Stimulated activated CD8-positive, alpha-beta memory T cell treated with anti-CD3 and anti-CD28 coated beads, Interleukin-15, amount 100 ng/mL, for 1 hour (primary cell): ENCODE results near the gene PTPN1.

Source experiments
- DNase-seq: peaks from one replicate; pipeline ENCODE4 v3.0.0-alpha.2; 2020; ENCODE audit warnings: low read depth

PTPN1 gene

DNA sequence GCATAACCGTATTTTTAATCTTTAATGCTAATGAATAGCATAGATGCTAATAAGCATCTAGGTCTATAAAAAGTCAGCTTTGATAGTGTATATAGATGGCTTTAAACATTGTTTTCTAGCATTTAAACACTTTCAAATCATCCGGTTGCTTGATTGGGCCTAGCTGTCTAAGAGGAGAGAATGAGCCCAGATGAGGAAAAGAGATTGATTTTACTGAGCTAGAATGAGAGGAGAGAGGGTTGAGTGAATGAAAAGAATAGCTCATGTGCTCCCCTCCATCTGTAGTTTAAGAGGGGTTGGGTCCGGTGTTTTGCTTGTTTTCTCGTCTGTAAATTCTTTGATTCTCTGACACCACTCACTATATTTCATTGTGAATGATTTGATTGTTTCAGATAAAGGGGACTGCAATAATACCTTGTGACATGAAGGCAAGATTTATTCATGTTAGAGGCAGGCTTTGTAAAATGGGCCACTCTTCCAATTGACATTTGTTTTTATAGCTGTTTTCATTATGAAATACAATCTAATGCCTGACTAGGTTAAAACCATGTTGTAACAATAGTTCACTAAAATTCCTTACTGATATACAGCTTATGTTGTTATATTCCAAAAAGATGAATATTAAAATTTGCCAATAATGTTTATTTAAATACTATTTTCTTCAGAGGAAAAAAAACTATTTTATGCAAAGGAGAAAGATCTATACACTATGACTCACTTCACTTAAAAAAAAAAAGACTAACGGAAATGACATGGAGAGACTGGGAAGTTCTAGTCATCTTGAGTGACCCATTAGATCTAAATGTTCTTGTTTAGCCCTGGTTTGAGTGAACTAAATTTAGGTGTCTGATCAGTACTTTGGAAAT is 3.2 kb downstream of the PTPN1 start:
- DNase-seq, result no peak

DNA sequence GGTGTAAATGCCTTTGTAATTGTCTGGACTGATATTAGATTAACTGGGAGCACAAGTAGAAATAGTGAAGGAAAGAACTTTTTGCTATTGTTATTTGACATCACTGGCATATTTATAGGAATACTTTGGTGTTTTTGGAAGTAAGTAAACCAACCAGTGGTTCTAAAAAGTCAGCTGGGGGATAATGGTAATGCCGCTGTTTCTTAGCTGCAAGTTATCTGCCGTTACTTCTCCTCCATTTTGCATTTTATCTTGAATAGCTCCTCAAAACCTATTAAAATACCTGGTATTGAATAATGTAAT is 3.8 kb downstream of the PTPN1 start:
- no peak for DNase-seq

DNA sequence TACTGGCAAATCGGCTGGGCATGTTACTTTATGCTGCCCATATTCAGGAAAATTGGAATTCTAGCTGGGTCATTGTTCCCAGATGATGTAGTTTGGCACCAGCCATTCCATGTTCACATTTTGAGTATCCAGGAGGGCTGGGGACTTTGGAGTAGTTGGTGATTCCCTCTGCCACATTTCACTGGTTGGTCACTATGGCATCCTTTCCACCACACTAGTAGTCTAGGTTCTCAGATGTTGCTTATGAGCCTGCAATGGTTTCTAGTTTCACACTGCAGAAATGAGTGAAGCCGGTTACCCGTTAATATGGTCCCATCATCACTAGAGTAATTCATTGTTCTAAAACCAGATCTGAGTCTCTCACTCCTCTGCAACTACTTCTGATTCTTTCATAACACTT is 4.6 kb downstream of the PTPN1 start:
- no peak for DNase-seq

DNA sequence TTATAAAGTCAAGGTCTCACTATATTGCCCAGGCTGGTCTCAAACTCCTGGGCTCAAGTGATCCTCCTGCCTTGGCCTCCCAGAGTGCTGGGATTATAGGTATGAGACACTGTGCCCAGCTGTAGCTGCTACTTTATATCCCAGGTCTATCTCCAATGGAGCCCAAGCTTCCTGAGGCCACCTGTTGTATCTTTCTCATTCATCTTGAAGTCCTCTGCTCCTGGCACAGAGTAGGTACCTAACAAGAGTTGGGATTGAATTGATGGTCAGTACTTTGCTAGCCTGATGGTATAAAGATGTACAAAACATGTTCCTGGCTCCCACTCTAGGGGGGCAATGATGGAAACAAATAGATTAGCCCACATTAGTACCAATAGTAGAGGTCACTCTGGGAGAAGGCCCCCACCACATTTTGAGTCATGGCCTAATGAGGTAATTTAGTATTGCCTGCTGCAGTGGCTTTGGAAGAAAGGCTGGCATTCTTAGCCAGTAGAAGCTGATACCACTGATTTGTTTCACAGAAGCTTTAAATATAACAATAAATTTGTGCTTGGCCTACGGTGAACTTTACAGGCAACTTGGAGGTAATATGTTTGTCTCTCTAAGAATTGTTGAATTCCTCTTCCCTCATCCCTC is 5.4 kb downstream of the PTPN1 start:
- DNase-seq, result no peak

DNA sequence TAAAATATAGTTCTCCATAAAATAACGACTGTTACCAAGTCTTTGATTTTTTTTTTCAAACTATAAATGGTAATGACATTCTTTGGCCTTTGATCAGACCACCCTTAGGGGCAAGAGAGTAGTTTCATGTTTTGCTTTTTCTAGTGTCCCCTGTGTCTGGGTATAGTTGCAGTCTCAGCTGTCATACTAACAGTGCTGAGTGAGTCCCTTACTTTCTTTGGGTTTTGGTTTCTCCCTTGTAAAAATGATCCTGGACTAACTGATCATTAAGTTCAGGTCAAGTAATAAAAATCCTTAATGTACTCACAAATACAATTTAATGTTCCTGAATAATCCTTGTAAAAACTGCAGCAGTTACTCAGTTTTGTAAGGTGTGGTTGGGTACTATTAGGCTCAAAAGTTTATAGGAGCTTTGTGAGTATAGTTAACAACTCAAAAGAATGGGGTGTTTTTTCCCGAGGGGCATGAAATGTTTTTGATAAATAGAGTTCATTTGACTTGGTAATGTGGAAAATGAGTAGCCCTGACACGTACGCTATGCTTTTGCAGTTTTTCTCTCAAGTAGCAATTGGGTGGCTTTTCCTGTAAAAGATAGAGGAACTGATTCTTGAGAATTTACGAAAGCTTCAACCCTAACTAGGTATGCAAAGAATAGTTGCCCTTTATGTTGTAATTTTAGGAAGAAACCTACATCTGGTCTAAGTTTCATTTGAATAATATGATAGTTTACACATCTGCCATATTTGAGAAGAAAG is 6.2 kb downstream of the PTPN1 start:
- no peak for DNase-seq

DNA sequence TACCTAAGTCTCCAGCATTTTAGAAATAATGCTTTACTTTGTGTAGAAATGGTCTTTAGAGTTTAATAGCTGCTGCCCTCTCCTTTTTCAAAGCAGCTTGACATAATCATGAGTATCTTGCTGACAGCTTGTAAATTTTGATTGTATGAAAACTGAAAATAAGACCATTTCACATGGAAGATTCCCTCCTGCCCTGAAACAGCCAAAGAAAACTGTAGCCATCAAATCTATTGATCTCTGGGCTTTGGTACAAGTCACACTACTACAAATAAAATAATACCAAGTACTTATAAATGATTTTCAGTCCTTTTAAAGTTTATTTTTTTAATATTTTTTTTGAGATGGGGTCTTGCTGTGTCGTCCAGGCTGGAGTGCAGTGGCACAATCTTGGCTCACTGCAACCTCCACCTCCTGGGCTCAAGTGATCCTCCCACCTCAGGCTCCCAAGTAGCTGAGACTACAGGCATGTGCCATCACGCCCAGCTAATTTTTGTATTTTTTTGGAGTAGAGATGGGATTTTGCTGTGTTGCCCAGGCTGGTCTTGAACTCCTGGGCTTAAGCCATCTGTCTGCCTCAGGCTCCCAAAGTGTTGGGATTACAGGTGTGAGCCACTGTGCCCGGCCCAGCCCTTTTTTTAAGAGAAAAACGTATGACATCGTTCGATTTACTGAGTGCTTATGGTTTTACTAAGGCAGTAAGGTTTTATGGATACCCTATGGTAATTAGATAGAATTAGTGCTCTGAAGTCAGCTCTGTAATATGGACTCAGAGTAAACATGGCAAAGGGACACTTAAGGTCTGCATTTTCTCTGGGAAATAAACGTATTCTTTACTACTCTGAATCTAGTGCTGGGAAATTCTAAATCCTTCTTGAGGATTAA is 7.0 kb downstream of the PTPN1 start:
- DNase-seq, result no peak

DNA sequence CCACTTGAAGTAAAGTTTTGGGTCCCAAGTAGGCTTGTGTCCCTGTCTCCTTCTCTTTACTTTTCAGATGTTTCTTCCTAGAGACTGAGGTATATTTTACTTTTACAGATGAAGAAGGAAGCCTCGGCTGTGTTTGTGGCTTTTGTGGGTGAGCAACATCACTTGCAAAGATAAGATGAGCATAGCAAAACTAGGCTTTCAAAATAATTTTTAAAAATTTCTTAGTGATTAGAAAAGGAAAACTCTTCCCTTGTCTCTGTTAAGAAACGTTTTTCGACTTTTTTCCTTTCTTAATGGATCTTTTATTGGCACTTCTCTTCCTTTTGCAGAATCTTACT is 7.6 kb downstream of the PTPN1 start:
- no peak for DNase-seq

DNA sequence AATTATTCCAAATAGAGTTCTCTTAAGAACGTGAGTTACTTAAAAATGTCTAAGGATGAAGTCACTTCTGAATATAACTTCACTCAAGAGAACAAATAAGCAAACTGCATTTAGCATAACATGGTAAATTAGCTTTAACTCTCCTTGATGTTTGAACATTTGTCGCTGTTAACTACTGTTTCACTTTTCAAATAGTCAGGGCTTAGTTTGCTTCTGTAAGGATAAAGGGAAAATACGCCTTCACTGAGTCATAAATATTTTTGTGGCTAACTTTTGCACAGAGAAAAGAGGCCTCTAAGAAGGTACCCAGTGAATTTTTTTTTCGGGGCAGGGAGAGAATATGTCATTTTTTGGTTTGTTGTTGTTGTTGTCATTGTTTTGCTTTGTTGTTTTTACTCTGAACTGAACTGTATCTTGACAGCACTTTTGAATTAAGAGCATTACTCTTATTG is 8.1 kb downstream of the PTPN1 start:
- no peak for DNase-seq

DNA sequence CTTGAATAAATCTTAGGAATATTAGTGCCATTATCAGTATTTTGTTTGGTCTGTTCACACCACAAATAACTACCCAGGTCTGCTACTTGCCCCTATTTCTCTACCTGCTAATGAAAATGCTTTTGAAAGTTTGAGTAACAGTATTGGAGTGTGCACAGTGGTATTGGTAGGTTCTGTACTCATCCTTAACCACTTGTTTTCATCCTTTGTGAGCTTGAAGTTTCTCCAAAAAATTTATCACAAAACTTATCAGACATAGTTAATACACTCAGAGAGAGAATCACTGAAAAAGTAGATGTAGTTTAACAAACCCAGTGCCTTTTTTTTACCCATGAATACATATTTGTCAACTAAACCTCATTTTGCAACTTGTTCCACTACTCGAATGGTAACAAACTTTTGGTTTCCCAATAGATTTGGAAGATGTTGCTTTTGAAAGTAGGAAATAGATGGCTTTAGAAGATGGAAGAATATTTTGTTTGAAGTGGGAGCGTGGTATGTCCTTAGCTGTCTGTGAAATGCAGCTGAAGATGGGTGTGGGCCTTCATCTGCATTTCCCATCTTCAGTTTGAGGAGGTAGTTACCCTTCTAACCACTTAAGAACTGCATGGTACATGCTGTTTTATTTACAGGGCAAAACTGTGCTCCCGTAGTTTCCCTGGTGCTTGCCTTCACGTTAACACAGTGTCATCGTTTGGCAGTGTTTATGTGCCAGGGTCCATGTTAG is 9.0 kb downstream of the PTPN1 start:
- no peak for DNase-seq

DNA sequence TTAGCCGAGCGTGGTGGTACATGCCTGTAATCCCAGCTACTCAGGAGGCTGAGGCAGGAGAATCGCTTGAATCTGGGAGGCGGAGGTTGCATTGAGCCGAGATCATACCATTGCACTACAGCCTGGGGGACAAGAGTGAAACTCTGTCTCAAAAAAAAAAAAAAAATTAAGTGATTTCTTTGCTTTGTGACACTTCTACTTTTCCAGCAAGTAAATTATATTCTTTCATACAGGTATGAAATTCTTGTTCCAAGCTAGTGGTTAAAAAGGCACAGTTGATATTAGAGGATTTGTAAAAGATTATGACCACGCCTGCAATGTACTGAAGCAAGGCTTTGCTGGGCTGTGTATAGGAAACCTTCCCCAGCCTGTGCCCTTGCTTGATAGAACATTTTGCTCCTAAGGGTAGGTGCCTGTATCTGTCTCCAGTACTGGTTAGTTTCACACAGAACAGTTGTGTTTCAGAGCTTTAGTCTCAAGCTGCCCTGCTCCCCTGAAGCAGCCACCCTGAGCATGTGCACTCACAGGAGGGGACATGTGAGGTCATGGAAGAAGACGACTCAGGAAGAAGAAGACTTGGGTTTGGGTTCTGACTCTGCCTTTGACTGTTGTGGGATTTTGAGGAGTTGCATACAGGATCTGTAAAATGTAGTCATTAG is 10.2 kb downstream of the PTPN1 start:
- DNase-seq, result no peak

DNA sequence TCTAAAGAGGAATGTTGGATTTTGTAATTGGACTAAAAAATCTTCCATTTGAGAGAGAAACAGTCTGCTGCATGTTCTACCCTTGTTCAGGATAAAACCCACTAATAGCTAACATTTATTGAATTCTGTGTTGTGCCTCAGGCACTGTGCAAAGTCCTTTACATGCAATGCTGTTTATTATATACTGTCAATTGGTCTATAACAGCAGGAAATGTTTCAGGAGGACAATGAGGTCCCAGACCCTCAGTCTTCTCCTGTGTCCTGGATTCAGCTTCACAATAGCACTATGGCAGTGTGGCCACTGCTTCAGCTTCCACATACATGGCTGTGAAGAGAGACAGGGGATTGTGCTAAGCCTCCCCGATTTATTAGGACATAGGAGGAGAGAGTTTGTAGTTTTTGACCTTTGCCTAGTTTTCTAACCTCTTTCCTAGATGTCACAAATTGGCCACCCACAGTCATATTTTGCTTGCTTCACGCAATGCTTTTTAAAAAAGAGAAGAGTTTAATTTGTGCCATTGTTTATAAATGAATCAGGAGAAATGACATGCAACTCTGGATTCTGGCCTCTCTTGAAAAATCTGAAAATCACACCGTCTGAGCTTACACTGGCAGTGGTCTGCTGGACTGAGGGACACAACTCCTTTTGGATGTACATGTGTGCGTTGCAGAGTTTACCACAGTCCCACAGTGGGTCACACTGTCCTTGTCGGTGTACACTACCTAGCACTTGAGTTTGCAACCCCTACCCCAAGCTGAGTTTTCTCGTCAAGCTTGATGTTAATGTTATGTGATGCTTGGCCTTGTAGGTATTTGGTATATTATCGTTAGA is 11.3 kb downstream of the PTPN1 start:
- DNase-seq, result no peak

DNA sequence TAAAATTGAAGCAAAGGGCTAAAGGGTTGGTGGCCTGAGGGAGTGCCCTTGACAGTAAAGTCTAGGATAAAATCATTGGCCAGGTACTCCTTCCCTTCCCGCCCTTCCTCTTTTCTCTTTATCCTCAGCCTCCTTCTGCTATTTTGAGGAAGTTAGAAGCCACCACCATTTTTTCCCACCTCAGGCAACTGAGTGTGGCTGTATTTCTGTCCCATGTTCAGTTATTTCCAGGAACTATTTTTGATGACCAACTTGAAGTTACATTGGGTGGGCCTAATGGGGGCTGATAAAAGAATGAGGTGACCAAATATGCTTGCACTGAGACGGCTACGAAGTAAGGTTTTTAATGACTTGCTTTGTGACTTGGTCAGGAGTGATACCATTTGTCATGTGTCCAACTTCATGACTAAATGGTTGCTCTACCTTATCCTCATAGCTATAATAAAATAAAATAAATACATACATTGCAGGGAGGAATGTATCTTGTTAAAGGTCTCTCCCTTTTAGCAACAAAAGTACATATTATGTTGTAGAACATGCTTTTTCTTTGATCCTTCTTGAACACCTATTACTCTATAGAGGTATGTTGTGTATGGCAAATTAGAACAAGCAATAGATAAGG is 12.0 kb downstream of the PTPN1 start:
- DNase-seq, result no peak

DNA sequence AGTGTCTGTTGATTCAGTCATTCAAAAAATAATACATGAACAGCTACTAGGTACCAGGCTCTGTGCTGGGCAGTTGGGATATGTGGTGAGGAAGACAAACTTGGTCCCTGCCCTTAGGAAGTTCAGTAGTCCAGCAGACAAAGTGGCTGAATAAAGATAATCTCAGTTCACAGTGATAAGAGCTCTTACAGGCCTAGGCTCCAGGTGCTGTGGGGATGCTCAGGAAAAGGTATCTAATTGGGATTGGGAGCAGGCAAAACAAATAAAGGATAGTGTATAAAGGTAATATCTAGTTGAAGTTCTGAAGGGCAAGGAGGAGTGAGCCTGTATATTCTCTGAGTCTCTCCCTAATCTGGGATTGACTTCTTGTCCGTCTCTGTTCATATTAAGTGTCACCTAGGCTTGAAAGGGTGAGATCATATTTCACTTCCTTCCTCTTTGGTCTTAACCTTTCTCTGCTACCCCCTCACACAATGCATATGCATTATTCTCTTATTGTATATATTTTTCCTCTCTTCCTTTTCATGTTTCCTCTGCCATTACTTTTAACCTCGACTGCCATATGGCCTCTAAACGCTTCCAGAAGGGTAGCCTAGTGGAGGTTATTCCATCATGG is 13.5 kb downstream of the PTPN1 start:
- no peak for DNase-seq

DNA sequence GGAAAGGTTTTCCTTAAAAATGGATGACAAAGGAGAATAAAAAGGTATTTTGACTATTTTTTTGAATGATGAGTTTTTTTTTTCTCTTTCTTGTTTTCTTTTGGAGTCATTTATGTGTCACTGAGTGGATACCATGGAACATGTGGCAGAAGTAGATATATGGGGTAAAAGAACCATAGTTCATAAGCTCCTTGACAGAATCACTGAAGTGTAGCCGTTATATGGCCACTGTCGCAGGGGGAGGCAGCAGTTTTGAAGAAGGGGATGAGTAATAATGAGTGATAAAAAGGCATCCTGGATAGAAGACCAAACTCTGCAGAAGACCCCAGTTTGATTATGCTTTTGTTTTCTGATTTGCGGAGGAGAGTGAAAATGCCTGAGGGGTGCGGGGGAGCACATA is 15.5 kb downstream of the PTPN1 start:
- DNase-seq, result no peak

DNA sequence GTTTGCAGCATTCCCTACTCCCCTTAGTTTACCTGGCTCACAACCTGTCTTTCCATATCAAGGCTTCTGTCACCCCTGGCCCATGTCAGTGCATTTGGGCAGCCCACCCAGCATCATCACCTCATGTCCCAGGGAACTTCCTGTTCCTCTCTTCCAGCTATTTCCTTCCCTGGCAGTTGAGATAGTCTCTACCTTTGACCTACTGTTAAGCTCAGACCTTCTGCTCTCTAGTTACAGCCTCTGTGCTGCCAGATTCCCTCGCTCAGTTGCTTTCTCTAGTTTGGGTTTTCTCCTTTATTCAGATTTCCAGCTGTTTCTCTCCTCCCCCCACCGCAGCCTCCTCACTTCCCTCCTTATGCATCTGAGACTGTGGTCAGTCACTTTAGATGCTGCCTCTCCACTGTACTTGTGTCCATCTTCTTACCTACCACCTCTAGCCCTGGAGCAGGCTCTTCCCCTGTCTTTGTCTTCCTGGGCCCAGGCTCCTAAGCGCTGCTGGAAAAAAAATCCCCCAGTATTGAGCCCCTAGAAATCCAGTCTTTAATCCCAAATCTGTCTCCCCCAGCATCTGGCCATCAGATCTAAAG is 16.3 kb downstream of the PTPN1 start:
- DNase-seq, result no peak

DNA sequence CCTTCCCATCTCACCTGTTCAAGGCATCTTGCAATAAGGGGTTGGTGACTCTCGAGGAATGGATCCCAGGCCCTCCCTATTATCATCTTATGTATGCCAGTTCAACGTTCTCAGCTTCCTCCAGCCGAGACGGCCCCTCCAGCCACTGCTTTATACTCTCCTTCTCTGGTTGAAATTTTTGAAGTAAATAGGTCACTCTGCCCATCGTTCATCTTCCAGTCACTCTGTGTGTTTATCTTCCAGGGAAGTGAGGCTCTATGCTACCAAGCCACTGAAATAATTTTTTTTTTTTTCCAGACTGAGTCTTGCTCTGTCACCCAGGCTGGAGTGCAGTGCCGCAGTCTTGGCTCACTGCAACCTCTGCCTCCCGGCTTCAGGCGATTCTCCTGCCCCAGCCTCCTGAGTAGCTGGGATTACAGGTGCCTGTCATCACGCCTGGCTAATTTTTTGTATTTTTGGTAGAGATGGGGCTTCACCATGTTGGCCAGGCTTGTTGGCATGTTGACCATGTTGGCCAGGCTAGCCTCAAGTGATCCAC is 17.0 kb downstream of the PTPN1 start:
- no peak for DNase-seq

DNA sequence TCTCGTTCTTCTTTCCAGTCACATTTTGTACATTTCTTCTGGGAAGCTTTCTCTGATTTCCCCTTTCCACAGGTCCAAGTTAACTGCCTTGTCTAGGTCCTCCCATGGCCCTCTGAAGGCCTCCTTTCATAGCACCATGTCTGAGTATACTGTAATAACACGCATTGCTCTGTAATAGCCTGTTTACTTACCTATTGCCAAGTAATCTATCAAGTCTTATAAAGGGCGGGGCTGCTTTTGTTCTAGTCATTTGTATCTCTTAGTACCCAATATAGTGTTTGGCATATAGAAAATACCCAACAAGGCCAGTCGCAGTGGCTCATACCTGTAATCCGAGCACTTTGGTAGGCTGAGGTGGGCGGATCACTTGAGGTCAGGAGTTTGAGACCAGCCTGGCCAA is 17.9 kb downstream of the PTPN1 start:
- no peak for DNase-seq

DNA sequence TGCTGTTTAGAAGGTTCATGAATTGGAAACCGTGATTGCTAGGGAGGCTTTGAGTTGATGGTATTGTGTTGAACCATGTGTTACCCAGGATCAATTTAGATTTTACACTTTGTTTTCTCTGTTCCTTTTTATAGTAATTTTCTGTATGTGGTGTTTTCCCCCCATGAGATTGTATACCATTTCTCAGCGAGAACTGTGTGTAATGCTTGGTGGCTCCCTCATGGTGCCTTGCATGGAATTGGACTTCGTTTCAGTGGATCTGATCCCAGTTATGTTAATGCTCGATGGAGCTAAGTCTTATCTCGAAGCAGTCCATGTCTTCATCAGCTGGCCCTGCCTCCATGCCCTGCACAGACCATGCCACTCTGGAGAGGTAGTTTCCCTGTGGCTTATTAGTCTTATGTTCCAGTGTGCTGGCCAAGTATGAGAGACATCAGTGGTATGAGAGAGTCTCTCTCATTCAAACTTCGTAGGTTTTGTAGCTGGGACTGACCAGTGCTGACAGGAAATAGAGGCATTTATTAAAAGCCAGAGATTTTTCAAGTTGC is 18.7 kb downstream of the PTPN1 start:
- no peak for DNase-seq
